ENCODE data around the gene C14orf132.

DNA sequence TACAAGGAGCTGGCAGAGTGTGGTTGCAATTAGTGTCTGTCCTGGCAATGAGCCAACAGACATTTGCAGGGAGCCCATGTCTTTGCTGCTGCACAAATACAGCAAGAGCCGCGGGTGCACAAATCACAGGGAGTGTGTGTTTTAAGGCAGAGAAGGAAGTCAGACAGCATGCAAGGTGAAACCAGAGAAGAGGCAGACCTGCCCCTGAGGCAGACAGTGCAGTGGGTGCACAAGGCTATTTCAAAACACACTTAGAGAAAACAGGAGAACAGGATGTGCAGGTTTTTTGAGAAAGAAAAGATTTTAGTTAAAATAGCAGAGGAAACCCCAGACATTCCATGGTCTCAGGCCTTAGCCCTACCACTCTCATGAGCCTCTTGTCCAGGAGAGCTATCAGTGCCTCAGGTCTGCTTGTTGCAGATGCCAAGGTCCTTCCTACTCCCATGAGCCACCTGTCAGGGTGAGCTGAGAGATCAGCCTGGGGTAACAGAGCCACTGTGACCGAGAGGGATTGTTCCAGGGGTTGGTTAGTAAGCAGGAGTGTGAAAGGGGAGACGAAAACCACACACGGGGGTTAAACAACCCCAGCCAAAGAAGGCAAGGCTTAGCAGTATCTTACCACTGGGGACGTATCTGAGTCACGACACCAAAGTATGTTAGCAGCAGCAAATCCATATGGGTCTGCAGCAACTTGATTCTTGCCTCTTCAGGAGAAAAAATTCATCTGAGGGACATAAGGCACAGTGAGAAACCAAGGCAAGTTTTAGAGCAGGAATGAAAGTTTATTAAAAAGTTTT is 78.1 kb downstream of the C14orf132 start:
- no peak for TF ChIP-seq POLR2A (IDR thresholded peaks at IDR 0.05)
- TF ChIP-seq, protein P1, sequence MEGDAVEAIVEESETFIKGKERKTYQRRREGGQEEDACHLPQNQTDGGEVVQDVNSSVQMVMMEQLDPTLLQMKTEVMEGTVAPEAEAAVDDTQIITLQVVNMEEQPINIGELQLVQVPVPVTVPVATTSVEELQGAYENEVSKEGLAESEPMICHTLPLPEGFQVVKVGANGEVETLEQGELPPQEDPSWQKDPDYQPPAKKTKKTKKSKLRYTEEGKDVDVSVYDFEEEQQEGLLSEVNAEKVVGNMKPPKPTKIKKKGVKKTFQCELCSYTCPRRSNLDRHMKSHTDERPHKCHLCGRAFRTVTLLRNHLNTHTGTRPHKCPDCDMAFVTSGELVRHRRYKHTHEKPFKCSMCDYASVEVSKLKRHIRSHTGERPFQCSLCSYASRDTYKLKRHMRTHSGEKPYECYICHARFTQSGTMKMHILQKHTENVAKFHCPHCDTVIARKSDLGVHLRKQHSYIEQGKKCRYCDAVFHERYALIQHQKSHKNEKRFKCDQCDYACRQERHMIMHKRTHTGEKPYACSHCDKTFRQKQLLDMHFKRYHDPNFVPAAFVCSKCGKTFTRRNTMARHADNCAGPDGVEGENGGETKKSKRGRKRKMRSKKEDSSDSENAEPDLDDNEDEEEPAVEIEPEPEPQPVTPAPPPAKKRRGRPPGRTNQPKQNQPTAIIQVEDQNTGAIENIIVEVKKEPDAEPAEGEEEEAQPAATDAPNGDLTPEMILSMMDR (IDR thresholded peaks at IDR 0.05), result no peak
